BLaER1 treated with 17β-estradiol and CSF1 and Interleukin-3, amounts not matched to agents 10 nM and 100 nM (cell line): ENCODE results near the gene ING1.
"Not testable (repeated sequence)": the region's sequence is repeated elsewhere in the genome, so short reads cannot be mapped to it uniquely, and the experiment has no call there.

ENCODE experiments used
- H3K27ac ChIP-seq, 11 experiments: shearing (Covaris generic); formaldehyde crosslinking; 2 replicates each; pipeline ENCODE4 v1.8.1; 2022
- H3K27me3 ChIP-seq, 11 experiments: shearing (Covaris generic); formaldehyde crosslinking; 2 replicates each; pipeline ENCODE4 v1.8.1; 2022
- H3K36me3 ChIP-seq, 11 experiments: shearing (Covaris generic); formaldehyde crosslinking; 2 replicates each; pipeline ENCODE4 v1.8.1; 2022
- H3K4me1 ChIP-seq, 10 experiments: shearing (Covaris generic); formaldehyde crosslinking; 2 replicates each; pipeline ENCODE4 v1.8.1; 2022
- H3K4me2 ChIP-seq, 11 experiments: shearing (Covaris generic); formaldehyde crosslinking; 2 replicates each; pipeline ENCODE4 v1.8.1; 2022
- H3K4me3 ChIP-seq, 10 experiments: shearing (Covaris generic); formaldehyde crosslinking; 2 replicates each; pipeline ENCODE4 v1.8.1; 2022
- H3K9ac ChIP-seq, 11 experiments: shearing (Covaris generic); formaldehyde crosslinking; 2 replicates each; pipeline ENCODE4 v1.8.1; 2022
- H3K9me3 ChIP-seq, 11 experiments: shearing (Covaris generic); formaldehyde crosslinking; replicated peaks in 1 of 11; 2 replicates each; pipeline ENCODE4 v1.8.1; 2022
- H4K20me1 ChIP-seq, 11 experiments: shearing (Covaris generic); formaldehyde crosslinking; 2 replicates each; pipeline ENCODE4 v1.8.1; 2022
- Cebpa-rat ChIP-seq, 11 experiments: shearing (Covaris generic); IDR thresholded peaks; 2 replicates each; pipeline ENCODE4 v1.8.1; 2022

The ING1 gene

DNA sequence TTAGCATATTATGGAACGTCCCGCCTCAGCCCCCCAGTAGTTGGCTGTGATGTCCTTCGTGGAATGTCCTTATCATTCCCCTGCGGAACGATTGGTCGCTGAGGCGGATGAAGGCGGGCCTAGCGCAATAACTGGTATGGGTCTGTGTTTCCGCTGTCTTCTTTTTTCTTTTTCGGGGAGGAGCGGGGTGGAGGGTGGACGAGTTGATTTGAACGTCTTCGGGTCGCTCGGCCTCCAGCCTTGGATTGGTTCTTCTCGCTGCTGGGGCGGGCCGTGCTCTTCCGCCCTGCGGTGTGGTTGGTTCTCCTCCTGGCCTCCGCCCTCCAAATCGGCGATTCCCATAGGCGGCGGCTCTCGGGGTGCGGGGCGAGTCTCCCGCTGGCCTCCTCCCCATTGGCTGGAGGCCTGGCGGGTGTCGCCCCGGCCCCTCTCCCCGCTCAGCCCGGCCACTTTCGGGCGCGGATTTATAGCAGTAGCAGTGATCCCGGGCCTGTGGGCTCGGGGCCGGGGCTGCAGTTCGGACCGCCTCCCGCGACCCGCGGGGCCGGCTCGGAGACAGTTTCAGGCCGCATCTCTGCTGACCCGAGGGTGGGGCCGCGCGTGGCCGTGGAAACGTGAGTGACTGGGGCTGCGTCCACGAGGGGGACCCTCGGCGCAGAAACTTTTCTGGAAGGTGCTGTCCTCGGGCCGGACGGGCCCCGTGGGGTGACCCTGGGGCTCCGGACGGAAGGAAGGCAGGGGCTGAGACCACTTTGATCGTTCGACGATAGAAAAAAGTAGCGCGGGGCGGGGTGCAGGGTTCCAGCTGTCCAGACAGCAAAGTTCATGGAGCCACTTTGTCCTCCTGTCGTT is 2.1 kb downstream of the ING1 start:
- no peak for TF ChIP-seq Cebpa-rat (IDR thresholded peaks at IDR 0.05)
- Histone ChIP-seq H3K4me3 (peak overlapping the region; percentile 91 to 100 (median 98)), H3K27me3 (no peaks in the 10 kb centered on the region), H3K9me3 (peaks cover 0 to 7% (median 0%) of the 10 kb centered on the region in 11 experiments; a peak in 3 of 22 replicates), H3K4me2 (peak overlapping the region; percentile 77 to 96 (median 90)), H3K4me1 (peaks cover 20 to 32% (median 29%) of the 10 kb centered on the region in 10 experiments), H4K20me1 (peaks cover 35 to 59% (median 49%) of the 10 kb centered on the region in 11 experiments; a peak in 21 of 22 replicates), H3K27ac (peak overlapping the region; percentile 34 to 99 (median 96)), H3K9ac (peak overlapping the region; percentile 90 to 99 (median 96)), H3K36me3 (peaks cover 18 to 21% (median 19%) of the 10 kb centered on the region in 11 experiments)

DNA sequence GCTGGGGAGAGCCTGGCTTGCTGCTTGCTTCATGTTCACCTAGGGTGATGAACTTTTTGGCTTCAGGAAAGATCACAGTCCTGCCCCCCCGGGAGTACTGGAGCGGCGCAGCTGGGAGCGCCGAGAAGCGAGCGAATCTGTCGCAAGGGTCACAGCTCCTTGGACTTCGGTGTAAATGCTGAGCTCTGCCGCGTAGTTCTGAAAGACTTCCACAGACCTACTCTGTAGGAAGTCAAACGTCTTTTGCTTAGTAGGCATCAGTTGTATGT is 2.7 kb downstream of the ING1 start:
- Histone ChIP-seq H3K4me3 (peak overlapping the region; percentile 82 to 98 (median 92)), H3K27me3 (no peaks in the 10 kb centered on the region), H3K36me3 (peaks cover 23 to 26% (median 25%) of the 10 kb centered on the region in 11 experiments), H3K9me3 (peaks cover 0 to 7% (median 0%) of the 10 kb centered on the region in 11 experiments; a peak in 3 of 22 replicates), H4K20me1 (peaks cover 40 to 64% (median 55%) of the 10 kb centered on the region in 11 experiments; a peak in 21 of 22 replicates), H3K9ac (peak overlapping the region; percentile 88 to 96 (median 90)), H3K4me1 (peaks cover 15 to 26% (median 24%) of the 10 kb centered on the region in 10 experiments), H3K27ac (peak overlapping the region; percentile 34 to 87 (median 84)), H3K4me2 (peak overlapping the region; percentile 77 to 95 (median 89))
- TF ChIP-seq Cebpa-rat (IDR thresholded peaks at IDR 0.05) = no peak

DNA sequence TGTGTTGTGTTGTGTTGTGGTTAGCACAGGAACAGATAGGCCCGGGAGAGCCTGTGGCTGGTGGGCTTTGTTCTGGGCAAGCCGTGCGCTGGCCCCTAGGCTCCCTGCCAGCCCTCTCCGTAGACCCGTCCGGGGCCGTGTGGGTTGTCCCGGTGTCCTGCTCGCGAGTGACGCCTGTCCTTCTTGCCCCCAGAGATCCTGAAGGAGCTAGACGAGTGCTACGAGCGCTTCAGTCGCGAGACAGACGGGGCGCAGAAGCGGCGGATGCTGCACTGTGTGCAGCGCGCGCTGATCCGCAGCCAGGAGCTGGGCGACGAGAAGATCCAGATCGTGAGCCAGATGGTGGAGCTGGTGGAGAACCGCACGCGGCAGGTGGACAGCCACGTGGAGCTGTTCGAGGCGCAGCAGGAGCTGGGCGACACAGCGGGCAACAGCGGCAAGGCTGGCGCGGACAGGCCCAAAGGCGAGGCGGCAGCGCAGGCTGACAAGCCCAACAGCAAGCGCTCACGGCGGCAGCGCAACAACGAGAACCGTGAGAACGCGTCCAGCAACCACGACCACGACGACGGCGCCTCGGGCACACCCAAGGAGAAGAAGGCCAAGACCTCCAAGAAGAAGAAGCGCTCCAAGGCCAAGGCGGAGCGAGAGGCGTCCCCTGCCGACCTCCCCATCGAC is 5.7 kb downstream of the ING1 start:
- TF ChIP-seq Cebpa-rat (IDR thresholded peaks at IDR 0.05) = no peak
- peaks cover 0 to 7% (median 0%) of the 10 kb centered on the region in 11 experiments; a peak in 3 of 22 replicates for H3K9me3 ChIP-seq
- H3K4me3 ChIP-seq = no peak overlapping the region
- H3K4me2 ChIP-seq = no peak overlapping the region
- H3K27me3 ChIP-seq = no peaks in the 10 kb centered on the region
- H4K20me1 ChIP-seq = peaks cover 46 to 92% (median 73%) of the 10 kb centered on the region in 11 experiments; a peak in 21 of 22 replicates
- H3K9ac ChIP-seq = no peak overlapping the region; a peak in 1 of 22 replicates
- H3K27ac ChIP-seq = no peak overlapping the region
- peaks cover 11 to 20% (median 19%) of the 10 kb centered on the region in 10 experiments for H3K4me1 ChIP-seq
- H3K36me3 ChIP-seq = peaks cover 34 to 53% (median 39%) of the 10 kb centered on the region in 11 experiments

DNA sequence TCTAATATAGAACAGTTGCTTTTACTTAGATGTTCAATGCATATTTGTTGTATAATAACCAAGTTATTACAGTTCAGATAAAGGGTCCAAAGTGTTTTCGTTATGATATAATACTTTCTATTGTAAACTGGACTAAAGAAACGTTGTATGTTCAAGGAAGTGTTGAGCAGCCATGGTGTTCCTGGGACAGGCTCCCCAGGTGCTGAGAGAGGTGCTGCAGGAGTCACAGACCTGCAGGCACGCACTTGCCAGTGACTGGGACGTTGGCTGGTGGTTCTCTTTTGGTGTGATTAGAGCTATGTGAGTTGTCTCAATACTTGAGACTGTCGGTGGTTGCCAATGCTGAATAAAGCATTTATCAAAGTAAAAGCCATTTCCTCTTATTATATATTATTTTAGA is 9.5 kb downstream of the ING1 start:
- peaks cover 34 to 53% (median 43%) of the 10 kb centered on the region in 11 experiments for H3K36me3 ChIP-seq
- no peak overlapping the region for H3K9ac ChIP-seq
- H4K20me1 ChIP-seq = peaks cover 27 to 63% (median 48%) of the 10 kb centered on the region in 11 experiments; a peak in 20 of 22 replicates
- H3K4me2 ChIP-seq = no peak overlapping the region
- no peak overlapping the region for H3K4me3 ChIP-seq
- peaks cover 0 to 7% (median 0%) of the 10 kb centered on the region in 11 experiments; a peak in 3 of 22 replicates for H3K9me3 ChIP-seq
- no peak for TF ChIP-seq Cebpa-rat (IDR thresholded peaks at IDR 0.05)
- no peak overlapping the region for H3K27ac ChIP-seq
- no peaks in the 10 kb centered on the region for H3K27me3 ChIP-seq
- peaks cover 19 to 28% (median 24%) of the 10 kb centered on the region in 10 experiments for H3K4me1 ChIP-seq

DNA sequence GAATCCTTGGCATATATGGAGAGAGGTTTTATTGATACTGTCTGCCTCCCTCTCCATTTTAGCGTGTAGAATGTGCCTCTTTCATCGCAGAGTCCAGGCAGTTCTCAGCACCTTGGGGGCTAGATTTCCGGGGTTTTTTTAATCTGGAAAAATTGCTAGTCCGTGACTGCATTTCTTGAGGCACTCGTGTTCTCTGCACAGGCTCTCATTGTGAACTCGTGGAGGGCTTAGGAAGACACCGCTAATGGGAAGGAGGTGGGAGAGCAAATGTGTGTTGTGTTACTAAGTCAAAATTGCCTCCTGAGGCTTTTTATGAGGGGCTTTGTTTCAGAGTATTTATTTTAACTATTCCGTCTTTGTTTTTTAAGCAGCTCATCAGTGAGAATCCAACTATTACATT is 10.1 kb downstream of the ING1 start:
- H3K4me3 ChIP-seq = no peak overlapping the region
- TF ChIP-seq Cebpa-rat (IDR thresholded peaks at IDR 0.05) = no peak
- H3K36me3 ChIP-seq = peaks cover 34 to 53% (median 43%) of the 10 kb centered on the region in 11 experiments
- no peaks in the 10 kb centered on the region for H3K27me3 ChIP-seq
- H3K4me1 ChIP-seq = peaks cover 16 to 28% (median 25%) of the 10 kb centered on the region in 10 experiments
- H3K4me2 ChIP-seq = no peak overlapping the region
- no peak overlapping the region for H3K27ac ChIP-seq
- H3K9ac ChIP-seq = no peak overlapping the region
- H3K9me3 ChIP-seq = peaks cover 0 to 7% (median 0%) of the 10 kb centered on the region in 11 experiments; a peak in 3 of 22 replicates
- peaks cover 23 to 56% (median 43%) of the 10 kb centered on the region in 11 experiments; a peak in 20 of 22 replicates for H4K20me1 ChIP-seq

DNA sequence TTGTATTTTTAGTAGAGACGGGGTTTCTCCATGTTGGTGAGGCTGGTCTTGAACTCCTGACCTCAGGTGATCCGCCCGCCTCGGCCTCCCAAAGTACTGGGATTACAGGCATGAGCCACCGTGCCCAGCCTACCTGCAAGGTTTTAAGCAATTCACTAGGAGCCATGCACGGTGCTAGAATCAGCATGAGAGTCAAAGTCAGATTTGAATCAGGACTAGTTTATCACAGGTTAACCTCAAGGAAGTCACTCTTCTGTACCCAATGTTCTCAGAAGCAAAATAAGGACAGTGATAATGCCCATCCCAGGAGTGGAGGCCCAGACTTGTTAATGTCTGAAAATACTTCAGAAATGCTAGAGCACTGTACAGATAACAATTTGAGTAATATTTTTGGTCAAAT is 12.7 kb downstream of the ING1 start:
- not testable (repeated sequence) for H3K9ac ChIP-seq, H3K27me3 ChIP-seq, H3K4me3 ChIP-seq
- peaks cover 6 to 31% (median 19%) of the 10 kb centered on the region in 11 experiments; a peak in 18 of 22 replicates for H4K20me1 ChIP-seq
- peaks cover 23 to 43% (median 39%) of the 10 kb centered on the region in 10 experiments for H3K4me1 ChIP-seq
- H3K4me2 ChIP-seq = peak overlapping the region; percentile 39 to 79 (median 52); a peak in 21 of 22 replicates
- peak overlapping the region in 4 of 11 experiments; percentile 2 to 43 (median 19); a peak in 2 of 22 replicates for H3K27ac ChIP-seq
- H3K36me3 ChIP-seq = peaks cover 11 to 31% (median 19%) of the 10 kb centered on the region in 11 experiments
- H3K9me3 ChIP-seq = peaks cover 0 to 13% (median 0%) of the 10 kb centered on the region in 11 experiments; a peak in 7 of 22 replicates

DNA sequence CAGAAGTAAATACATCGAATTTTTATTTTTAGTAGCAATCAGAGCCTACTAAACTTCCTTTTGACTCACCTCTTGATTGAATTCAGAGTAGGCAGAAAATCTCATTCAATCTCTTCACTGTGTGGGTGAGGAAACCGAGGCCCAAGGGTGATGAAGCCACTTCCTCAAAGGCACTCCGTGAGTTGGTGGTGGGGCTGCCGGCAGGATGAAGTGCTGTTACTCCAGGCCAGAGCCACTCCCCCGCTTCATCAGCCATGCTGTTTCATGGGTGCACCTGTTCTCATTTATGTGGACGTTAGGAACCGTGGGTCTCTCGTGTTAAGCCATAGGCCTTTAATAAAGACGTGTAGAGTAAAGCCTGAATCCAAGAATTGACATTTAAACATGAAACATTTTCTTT is 13.2 kb downstream of the ING1 start:
- Histone ChIP-seq H3K27ac (peak overlapping the region in 4 of 11 experiments; percentile 2 to 43 (median 19); a peak in 2 of 22 replicates), H3K4me1 (peaks cover 23 to 43% (median 39%) of the 10 kb centered on the region in 10 experiments), H4K20me1 (peaks cover under 1 to 25% (median 13%) of the 10 kb centered on the region in 11 experiments; a peak in 14 of 22 replicates), H3K4me3 (no peak overlapping the region), H3K4me2 (peak overlapping the region; percentile 39 to 79 (median 52)), H3K27me3 (no peaks in the 10 kb centered on the region), H3K36me3 (peaks cover 6 to 25% (median 14%) of the 10 kb centered on the region in 11 experiments; a peak in 20 of 22 replicates), H3K9ac (no peak overlapping the region), H3K9me3 (peaks cover 0 to 13% (median 0%) of the 10 kb centered on the region in 11 experiments; a peak in 7 of 22 replicates)
- TF ChIP-seq Cebpa-rat (IDR thresholded peaks at IDR 0.05) = no peak

DNA sequence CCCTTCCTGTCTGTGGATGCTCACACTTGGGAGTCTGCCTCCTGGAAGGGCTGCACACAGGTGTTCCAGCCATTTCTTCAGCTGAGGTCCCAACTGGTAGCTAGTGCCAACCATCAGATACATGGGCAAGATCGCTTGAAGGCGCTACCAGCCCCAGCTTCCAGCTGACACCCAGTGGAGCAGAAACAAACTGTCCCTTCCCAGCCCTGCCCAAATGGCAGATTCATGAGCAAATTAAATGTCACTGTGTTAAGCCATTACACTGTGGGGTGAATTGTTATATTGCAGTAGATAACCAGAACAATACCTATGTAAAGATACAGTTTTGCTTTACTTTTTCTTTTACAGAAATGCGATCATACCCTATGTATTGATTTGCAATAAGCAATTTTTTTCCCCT is 17.6 kb downstream of the ING1 start:
- Histone ChIP-seq H3K9ac (no peak overlapping the region), H3K9me3 (peaks cover 0 to 13% (median 0%) of the 10 kb centered on the region in 11 experiments; a peak in 10 of 22 replicates)
- TF ChIP-seq Cebpa-rat (IDR thresholded peaks at IDR 0.05) = no peak

More for the DNA sequence above, 17.6 kb downstream of the ING1 start:
- Histone ChIP-seq H4K20me1 (no peaks in the 10 kb centered on the region), H3K4me1 (peaks cover 19 to 41% (median 36%) of the 10 kb centered on the region in 10 experiments), H3K36me3 (peaks cover 0 to 10% (median 0%) of the 10 kb centered on the region in 11 experiments; a peak in 4 of 22 replicates), H3K27ac (no peak overlapping the region), H3K27me3 (no peaks in the 10 kb centered on the region), H3K4me3 (no peak overlapping the region), H3K4me2 (no peak overlapping the region)
